ENCODE measurements around the gene ZNF766. TPM values are rescaled to one million over a fixed set of nuclear protein-coding genes. Genes with fewer than 3 reads are reported as not detected.

Gene ZNF766
- total and polyA plus RNA-seq, 2 of the 8 experiments (the other 6 are each of a cell fraction or from before 2014, with no cell fraction given): 8.3 to 31.9 TPM

DNA sequence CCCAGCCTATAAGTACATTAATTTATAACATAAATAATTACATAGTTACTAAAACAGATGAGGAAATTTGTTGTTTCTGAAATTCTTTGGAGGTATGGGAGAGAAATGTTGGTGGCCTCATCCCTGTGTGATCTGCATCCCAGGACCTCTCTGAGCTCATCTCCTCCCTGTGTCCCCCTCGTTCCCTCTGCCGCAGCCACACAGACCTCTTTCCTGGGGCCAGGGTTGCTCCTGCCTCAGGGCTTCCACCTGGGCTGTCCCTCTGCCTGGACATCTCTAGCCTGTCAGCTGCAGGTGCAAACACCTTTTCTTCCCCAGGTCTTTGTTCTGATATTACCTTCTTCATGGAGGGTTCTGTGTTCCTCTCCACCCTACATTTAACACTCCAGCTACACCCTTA, 3.9 kb downstream of the ZNF766 start:
- POLR2A ChIA-PET (ENCODE audit: partially characterized antibody): no interaction called here

More for the DNA sequence above, 3.9 kb downstream of the ZNF766 start:
- FAIRE-seq (no peak), DNase-seq (ENCODE audit: low read depth in 1 of 2, low spot score in 2 of 2) (no peak)
- Histone ChIP-seq H3K79me2 (ENCODE audit: control insufficient read depth in 1 of 2, insufficient read depth in 2 of 2, low read length in 2 of 2) (peaks cover 38 to 87% of the 10 kb centered on the region in 2 experiments), H2BK15ac (ENCODE audit: low read length) (no peak overlapping the region), H2AK5ac (ENCODE audit: low read depth, low read length) (no peak overlapping the region), H2AFZ (ENCODE audit: low read length) (no peak overlapping the region), H3K9me3 (ENCODE audit: insufficient read depth in 2 of 2, low read depth in 1 of 2, low read length in 1 of 2) (no peaks in the 10 kb centered on the region), H3K18ac (ENCODE audit: extremely low read depth, low read length) (no peak overlapping the region), H3K14ac (ENCODE audit: insufficient read length) (no peak overlapping the region), H4K8ac (ENCODE audit: extremely low read depth, insufficient read depth, low read length) (no peak overlapping the region), H3K9ac (replicated peaks in 1 of 4; ENCODE audit: extremely low read depth in 1 of 4, low read depth in 3 of 4, low read length in 3 of 4) (no peak overlapping the region), H3K27ac (ENCODE audit: low read depth, low read length) (no peak overlapping the region), H3K27me3 (replicated peaks in 1 of 4; ENCODE audit: control insufficient read depth in 3 of 4, extremely low read depth in 1 of 4, insufficient read depth in 3 of 4, low read length in 3 of 4) (no peaks in the 10 kb centered on the region), H2BK20ac (ENCODE audit: low read length) (no peak overlapping the region), H3K4ac (replicated peaks; ENCODE audit: insufficient read length, low read depth, low read length) (no peak overlapping the region), H3K4me2 (ENCODE audit: insufficient read depth in 1 of 2, low read depth in 2 of 2, low read length in 2 of 2) (no peak overlapping the region), H2BK120ac (replicated peaks; ENCODE audit: low read depth, low read length) (no peak overlapping the region), H4K91ac (replicated peaks; ENCODE audit: insufficient read length, low read length) (no peak overlapping the region), H4K20me1 (replicated peaks in 1 of 2; ENCODE audit: control insufficient read depth in 1 of 2, insufficient read depth in 2 of 2, low read length in 2 of 2) (peaks cover 10 to 20% of the 10 kb centered on the region in 2 experiments), H2BK5ac (ENCODE audit: low read depth, low read length) (no peak overlapping the region), H3K23me2 (ENCODE audit: low read depth, low read length) (peaks cover 5% of the 10 kb centered on the region), H3K4me3 (ENCODE audit: extremely low read depth in 1 of 4, insufficient read depth in 2 of 4, low read depth in 3 of 4, low read length in 4 of 4) (no peak overlapping the region), H3K79me1 (ENCODE audit: low read depth, low read length) (peaks cover 18% of the 10 kb centered on the region), H3K4me1 (replicated peaks in 1 of 4; ENCODE audit: control insufficient read depth in 3 of 4, insufficient read depth in 4 of 4, low read length in 3 of 4) (peaks cover 0 to 3% (median 0%) of the 10 kb centered on the region in 4 experiments; a peak in 4 of 7 replicates), H2BK12ac (ENCODE audit: low read depth, low read length) (no peak overlapping the region), H4K5ac (ENCODE audit: insufficient read length, low read depth, low read length) (no peak overlapping the region), H3K23ac (ENCODE audit: insufficient read length) (no peak overlapping the region), H3K56ac (replicated peaks; ENCODE audit: insufficient read length, low read depth, low read length) (no peak overlapping the region), H3K36me3 (ENCODE audit: control insufficient read depth in 2 of 4, insufficient read depth in 4 of 4, low read length in 3 of 4) (peaks cover 0 to 27% (median 5%) of the 10 kb centered on the region in 4 experiments; a peak in 5 of 8 replicates)
- WGBS, 2 experiments (ENCODE audit: extremely low coverage in 1 of 2, insufficient coverage in 1 of 2, insufficient read length in 1 of 2, insufficient replicate concordance in 2 of 2, low coverage in 1 of 2, low lambda C conversion rate in 2 of 2, missing lambda C conversion rate in 1 of 2): 100% methylated on average over 2 of the region's 2 CpGs; no CpG with 5 or more reads in 1 of the 2 experiments
- CTCF ChIA-PET (ENCODE audit: partially characterized antibody): interaction anchor here (1.0 to 1.7 kb wide), 2 partner anchors 25 to 393 kb away, joined by 3 read pairs; no protein-coding TSS in a partner anchor
- TF ChIP-seq RXRA (IDR thresholded peaks at IDR 0.05; ENCODE audit: insufficient read depth, low read depth, low read length) (no peak), TAF1 (IDR thresholded peaks at IDR 0.05; ENCODE audit: low read depth, low read length) (no peak), CREB1 (IDR thresholded peaks at IDR 0.05) (no peak), JUND (IDR thresholded peaks at IDR 0.05; ENCODE audit: low read length) (no peak), SIX5 (IDR thresholded peaks at IDR 0.05; ENCODE audit: low read depth, low read length) (no peak), GTF2F1 (IDR thresholded peaks at IDR 0.05; ENCODE audit: borderline replicate concordance, low read depth, low read length) (no peak), BRCA1 (IDR thresholded peaks at IDR 0.05; ENCODE audit: low read depth, low read length) (no peak), CTBP2 (IDR thresholded peaks at IDR 0.05; ENCODE audit: borderline replicate concordance, insufficient read depth, insufficient read length, low read length) (no peak), POU5F1 (IDR thresholded peaks at IDR 0.05; ENCODE audit: low read depth, low read length) (no peak), SP2 (IDR thresholded peaks at IDR 0.05; ENCODE audit: low read length) (no peak), TAF7 (optimal IDR thresholded peaks at IDR 0.05; ENCODE audit: borderline replicate concordance, low read depth, low read length) (no peak), GABPA (IDR thresholded peaks at IDR 0.05; ENCODE audit: borderline replicate concordance, insufficient read depth, low read length) (no peak), HDAC6 (IDR thresholded peaks at IDR 0.05; ENCODE audit: low read depth, low read length) (no peak), SP4 (IDR thresholded peaks at IDR 0.05; ENCODE audit: low read length) (no peak)
- TF ChIP-seq, protein P1, sequence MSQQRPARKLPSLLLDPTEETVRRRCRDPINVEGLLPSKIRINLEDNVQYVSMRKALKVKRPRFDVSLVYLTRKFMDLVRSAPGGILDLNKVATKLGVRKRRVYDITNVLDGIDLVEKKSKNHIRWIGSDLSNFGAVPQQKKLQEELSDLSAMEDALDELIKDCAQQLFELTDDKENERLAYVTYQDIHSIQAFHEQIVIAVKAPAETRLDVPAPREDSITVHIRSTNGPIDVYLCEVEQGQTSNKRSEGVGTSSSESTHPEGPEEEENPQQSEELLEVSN (IDR thresholded peaks at IDR 0.05): no peak

Measured in H1 (cell line).